Peyer's patch (tissue), 4 donors: Measurements from ENCODE around the gene CADPS. TPM values are rescaled to one million over a fixed set of nuclear protein-coding genes. Genes with fewer than 3 reads are reported as not detected.

Experiments
- DNase-seq, 3 donors: peaks; one replicate each; pipeline ENCODE4 v3.0.0-alpha.2; 2017 to 2019
- H3K27ac ChIP-seq, 4 donors: fragments of 200-600 bp; sonication (generic); one replicate each; pipeline ENCODE4 v1.5.1; 2016 to 2019
- H3K27me3 ChIP-seq, 2 donors: fragments of 200-600 bp; sonication (generic); one replicate each; pipeline ENCODE4 v1.5.1; 2019
- H3K36me3 ChIP-seq, 3 donors: fragments of 200-600 bp; sonication (generic); one replicate each; pipeline ENCODE4 v1.5.1; 2016 to 2019
- H3K4me1 ChIP-seq, 4 donors: fragments of 200-600 bp; sonication (generic); one replicate each; pipeline ENCODE4 v1.5.1; 2016 to 2019
- H3K4me3 ChIP-seq, 4 donors: fragments of 200-600 bp; sonication (generic); 1 replicate in 3 of 4; 2 replicates in 1 of 4; pipeline ENCODE4 v1.5.1; 2016 to 2019; ENCODE audit warnings: mild to moderate bottlenecking in 1 of 4
- H3K9me3 ChIP-seq, 4 donors: fragments of 200-600 bp; sonication (generic); one replicate each; pipeline ENCODE4 v1.5.1; 2016 to 2019; ENCODE audit warnings: mild to moderate bottlenecking in 1 of 4
- POLR2A ChIP-seq, 2 donors: fragments of 450-650 bp; IDR thresholded peaks; one replicate each; pipeline ENCODE4 v1.5.1; 2017; ENCODE audit warnings: antibody characterized with exemption in 2 of 2, mild to moderate bottlenecking in 2 of 2, moderate library complexity in 2 of 2
- total RNA-seq, 4 donors: library from RNA; depleted of rRNA; stranded (reverse); fragments of >200 nt; gene quantifications; one replicate each; pipeline ENCODE4 v1.1.0, GENCODE V29; 2016
- TF ChIP-seq, protein P1 (sequence below), 6 experiments: fragments of 450-650 bp in 4 of 6; fragments of 200-600 bp in 2 of 6; sonication (generic) in 1 of 6; IDR thresholded peaks; one replicate each; pipeline ENCODE4 v1.5.1; 2017 to 2019; ENCODE audit warnings: antibody characterized with exemption in 6 of 6, mild to moderate bottlenecking in 3 of 6, moderate library complexity in 1 of 6

CADPS gene
- total RNA-seq, 4 donors from 2014 or later, result 6.4 to 29.7 (median 18.1) TPM

DNA sequence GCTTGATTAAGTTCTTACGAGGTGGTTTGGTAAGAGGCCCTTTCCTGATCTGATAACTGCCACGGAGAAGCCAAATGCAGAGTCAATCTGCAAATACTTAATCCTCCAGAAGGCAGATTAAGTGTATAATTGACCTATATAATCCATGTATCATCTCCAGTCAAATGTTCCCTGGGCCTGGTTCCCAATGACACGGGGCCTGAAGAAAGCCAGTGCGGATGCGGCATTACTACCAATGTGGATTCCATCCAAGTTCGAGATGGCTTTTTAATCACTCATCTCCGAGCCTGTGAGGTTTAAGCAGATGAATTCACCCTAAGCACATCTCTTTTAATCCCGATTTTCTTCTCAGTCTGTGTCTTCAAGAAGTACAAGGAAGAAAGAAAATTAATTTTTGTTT is 441.8 kb downstream of the CADPS start:
- H3K36me3 ChIP-seq, result no peaks in the 10 kb centered on the region
- H3K4me3 ChIP-seq, result no peak overlapping the region
- H3K4me1 ChIP-seq, result no peaks in the 10 kb centered on the region
- no peaks in the 10 kb centered on the region for H3K9me3 ChIP-seq
- no peak for DNase-seq
- H3K27me3 ChIP-seq, result no peaks in the 10 kb centered on the region
- H3K27ac ChIP-seq, result no peak overlapping the region
- TF ChIP-seq, protein P1, sequence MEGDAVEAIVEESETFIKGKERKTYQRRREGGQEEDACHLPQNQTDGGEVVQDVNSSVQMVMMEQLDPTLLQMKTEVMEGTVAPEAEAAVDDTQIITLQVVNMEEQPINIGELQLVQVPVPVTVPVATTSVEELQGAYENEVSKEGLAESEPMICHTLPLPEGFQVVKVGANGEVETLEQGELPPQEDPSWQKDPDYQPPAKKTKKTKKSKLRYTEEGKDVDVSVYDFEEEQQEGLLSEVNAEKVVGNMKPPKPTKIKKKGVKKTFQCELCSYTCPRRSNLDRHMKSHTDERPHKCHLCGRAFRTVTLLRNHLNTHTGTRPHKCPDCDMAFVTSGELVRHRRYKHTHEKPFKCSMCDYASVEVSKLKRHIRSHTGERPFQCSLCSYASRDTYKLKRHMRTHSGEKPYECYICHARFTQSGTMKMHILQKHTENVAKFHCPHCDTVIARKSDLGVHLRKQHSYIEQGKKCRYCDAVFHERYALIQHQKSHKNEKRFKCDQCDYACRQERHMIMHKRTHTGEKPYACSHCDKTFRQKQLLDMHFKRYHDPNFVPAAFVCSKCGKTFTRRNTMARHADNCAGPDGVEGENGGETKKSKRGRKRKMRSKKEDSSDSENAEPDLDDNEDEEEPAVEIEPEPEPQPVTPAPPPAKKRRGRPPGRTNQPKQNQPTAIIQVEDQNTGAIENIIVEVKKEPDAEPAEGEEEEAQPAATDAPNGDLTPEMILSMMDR (IDR thresholded peaks at IDR 0.05), result no peak
- TF ChIP-seq POLR2A (IDR thresholded peaks at IDR 0.05), result no peak

DNA sequence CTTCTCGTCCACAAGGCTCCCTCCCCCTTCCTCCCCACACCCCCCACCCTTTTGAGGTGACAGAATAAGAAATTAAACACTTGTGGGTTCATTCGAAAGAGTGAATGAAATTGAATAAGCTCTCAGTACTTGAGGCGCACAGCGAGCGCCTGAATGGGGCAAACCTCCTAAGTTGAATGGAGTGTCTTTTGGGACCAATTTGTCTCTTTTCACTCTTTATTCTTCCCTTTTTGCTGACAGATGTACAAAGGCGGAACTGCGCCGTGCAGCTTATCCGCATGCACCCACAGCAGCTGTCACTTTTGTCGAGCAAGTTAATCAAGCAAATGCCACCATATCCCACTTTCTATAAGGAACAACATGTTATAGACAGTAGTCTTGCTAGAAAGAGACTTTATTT is 454.0 kb downstream of the CADPS start:
- no peaks in the 10 kb centered on the region for H3K4me1 ChIP-seq
- H3K4me3 ChIP-seq, result no peak overlapping the region
- no peak overlapping the region for H3K27ac ChIP-seq
- no peaks in the 10 kb centered on the region for H3K27me3 ChIP-seq
- no peaks in the 10 kb centered on the region for H3K36me3 ChIP-seq
- TF ChIP-seq, protein P1 (IDR thresholded peaks at IDR 0.05), result no peak
- TF ChIP-seq POLR2A (IDR thresholded peaks at IDR 0.05), result no peak
- no peaks in the 10 kb centered on the region for H3K9me3 ChIP-seq
- no peak for DNase-seq

GRCh38 chr3:62416144-62416543 is 459.1 kb downstream of the CADPS start:
- Histone ChIP-seq H3K4me3 (no peak overlapping the region), H3K36me3 (no peaks in the 10 kb centered on the region), H3K9me3 (no peaks in the 10 kb centered on the region), H3K27me3 (no peaks in the 10 kb centered on the region), H3K4me1 (no peaks in the 10 kb centered on the region), H3K27ac (no peak overlapping the region)
- TF ChIP-seq, protein P1 (IDR thresholded peaks at IDR 0.05), result no peak
- no peak for TF ChIP-seq POLR2A (IDR thresholded peaks at IDR 0.05)
- no peak for DNase-seq

- TF ChIP-seq POLR2A (IDR thresholded peaks at IDR 0.05), result no peak
- TF ChIP-seq, protein P1 (IDR thresholded peaks at IDR 0.05), result no peak
- no peak overlapping the region for H3K4me3 ChIP-seq
- DNase-seq, result no peak
- H3K27ac ChIP-seq, result no peak overlapping the region
- H3K4me1 ChIP-seq, result no peaks in the 10 kb centered on the region
- H3K36me3 ChIP-seq, result no peaks in the 10 kb centered on the region
- H3K9me3 ChIP-seq, result no peaks in the 10 kb centered on the region
- H3K27me3 ChIP-seq, result no peaks in the 10 kb centered on the region
Measured at GRCh38 chr3:62415312-62415801, 459.9 kb downstream of the CADPS start.

DNA sequence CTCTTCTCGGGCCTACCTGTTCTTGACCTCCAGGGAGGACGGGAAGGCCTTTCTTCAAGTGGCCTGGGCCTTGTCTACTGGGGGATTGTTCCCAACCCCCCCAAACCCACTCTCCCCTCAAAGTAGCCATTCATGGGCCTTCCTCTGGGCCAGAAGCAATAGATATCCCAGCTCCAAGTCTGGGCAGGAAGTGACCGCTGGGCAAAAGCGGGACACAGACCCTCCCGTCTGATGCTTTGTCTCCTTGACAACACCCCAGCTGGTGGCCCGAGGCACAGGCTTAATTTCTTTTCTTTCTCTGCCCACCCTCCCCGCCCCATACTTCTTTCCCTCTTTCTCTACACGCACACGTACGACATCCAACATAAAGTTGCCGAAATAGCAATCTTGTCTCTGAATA is 460.4 kb downstream of the CADPS start:
- no peak for DNase-seq
- Histone ChIP-seq H3K27ac (no peak overlapping the region), H3K9me3 (no peaks in the 10 kb centered on the region), H3K36me3 (no peaks in the 10 kb centered on the region), H3K27me3 (no peaks in the 10 kb centered on the region), H3K4me1 (no peaks in the 10 kb centered on the region), H3K4me3 (no peak overlapping the region)
- TF ChIP-seq, protein P1 (IDR thresholded peaks at IDR 0.05), result no peak
- no peak for TF ChIP-seq POLR2A (IDR thresholded peaks at IDR 0.05)

DNA sequence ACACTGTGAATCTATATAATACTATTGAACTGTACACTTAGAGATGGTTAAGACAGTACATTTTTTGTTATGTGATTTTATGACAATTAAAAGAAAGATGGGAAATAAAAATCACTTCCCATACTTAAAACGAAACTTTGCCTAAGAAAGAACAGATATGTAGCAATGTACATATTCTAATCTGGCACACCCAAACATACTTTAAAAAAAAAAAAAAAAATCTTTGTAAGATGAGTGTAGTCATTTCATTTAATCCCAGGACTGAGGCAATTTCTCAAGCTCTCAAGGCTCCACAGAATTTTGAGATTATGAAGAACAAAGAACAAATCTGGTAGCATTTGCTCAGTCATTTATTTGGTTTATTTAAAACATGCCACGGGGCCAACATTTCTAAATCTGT is 461.5 kb downstream of the CADPS start:
- no peak for TF ChIP-seq POLR2A (IDR thresholded peaks at IDR 0.05)
- TF ChIP-seq, protein P1 (IDR thresholded peaks at IDR 0.05), result no peak
- Histone ChIP-seq H3K9me3 (no peaks in the 10 kb centered on the region), H3K27ac (no peak overlapping the region), H3K4me3 (no peak overlapping the region), H3K36me3 (no peaks in the 10 kb centered on the region), H3K4me1 (no peaks in the 10 kb centered on the region), H3K27me3 (no peaks in the 10 kb centered on the region)
- DNase-seq, result no peak
